Mammary epithelial cell (primary cell): Measurements from ENCODE around the gene SPRY4.

Experiments
- CTCF ChIP-seq, 2 donors: IDR thresholded peaks in 1 of 2; conservative IDR thresholded peaks in 1 of 2; 2 replicates each; pipeline ENCODE4 v1.5.1; 2011 to 2012; ENCODE audit warnings: inconsistent platforms in 2 of 2, low read length in 2 of 2, mild to moderate bottlenecking in 2 of 2, control low read depth in 1 of 2, low read depth in 1 of 2; ENCODE audit not compliant: insufficient read depth in 1 of 2; ENCODE audit errors: extremely low read depth in 1 of 2
- EZH2 ChIP-seq: IDR thresholded peaks from 2 replicates; pipeline ENCODE4 v1.6.1; 2012; ENCODE audit warnings: low read length, inconsistent platforms, borderline replicate concordance

- no peak for TF ChIP-seq CTCF (conservative IDR thresholded peaks at IDR 0.05 in 1 of 2, IDR thresholded peaks at IDR 0.05 in 1 of 2; ENCODE audit: extremely low read depth in 1 of 2, insufficient read depth in 1 of 2, low read depth in 1 of 2, low read length in 2 of 2)
- TF ChIP-seq EZH2: no peak
Measured at GRCh38 chr5:142309747-142310318, 15.0 kb downstream of the SPRY4 start.
